IMR-90 (cell line): ENCODE results near the gene ELMO1. TPM values are rescaled to one million over a fixed set of nuclear protein-coding genes. Genes with fewer than 3 reads are reported as not detected.

Experiments
- ATAC-seq: fragments of 200-7000 bp; cut with Tn5 transposase; 2 replicates; pipeline ENCODE4 v1.9.1; 2020; ENCODE audit warnings: low read depth, mild to moderate bottlenecking, moderate library complexity
- BruUV-seq: library from RNA; stranded (reverse); fragments of 400-500 nt; replicated peaks from 2 replicates; lab custom pipeline; 2021; lab: Mats Ljungman, UMichigan
- CTCF ChIA-PET: fragments of 300-600 bp; formaldehyde crosslinking; extraction: SDS; loops from one replicate; lab custom pipeline; 2021; ENCODE audit warnings: antibody characterized with exemption; lab: Yijun Ruan, JAX
- POLR2A ChIA-PET: fragments of 300-600 bp; sonication (Branson Sonifier 250); formaldehyde crosslinking; loops from one replicate; lab custom pipeline; 2022; ENCODE audit warnings: antibody characterized with exemption; ENCODE audit not compliant: unreplicated experiment; lab: Charles Lee
- DNase-seq: peaks from one replicate; pipeline ENCODE4 v3.0.0; 2013
- H2AFZ ChIP-seq: replicated peaks from 2 replicates; pipeline ENCODE3; 2013; ENCODE audit warnings: low read length, mild to moderate bottlenecking; ENCODE audit not compliant: poor library complexity
- H2AK5ac ChIP-seq: 2 replicates; pipeline ENCODE4 v1.6.1; 2013; ENCODE audit warnings: low read depth, low read length, inconsistent platforms
- H2AK9ac ChIP-seq: replicated peaks from 2 replicates; pipeline ENCODE3; 2013; ENCODE audit warnings: mild to moderate bottlenecking, low read depth, low read length, moderate library complexity; ENCODE audit not compliant: poor library complexity
- H2BK120ac ChIP-seq: 2 replicates; pipeline ENCODE4 v1.6.1; 2013; ENCODE audit warnings: low read depth, low read length, inconsistent platforms
- H2BK15ac ChIP-seq: 3 replicates; pipeline ENCODE4 v1.6.1; 2013; ENCODE audit warnings: low read depth, low read length, inconsistent platforms
- H2BK20ac ChIP-seq: 2 replicates; pipeline ENCODE4 v1.6.1; 2013; ENCODE audit warnings: low read depth, mild to moderate bottlenecking, inconsistent platforms, low read length, moderate library complexity
- H2BK5ac ChIP-seq: 2 replicates; pipeline ENCODE4 v1.6.1; 2013; ENCODE audit warnings: mild to moderate bottlenecking, low read depth, low read length, inconsistent platforms; ENCODE audit not compliant: poor library complexity, severe bottlenecking
- H3K14ac ChIP-seq: replicated peaks from 2 replicates; pipeline ENCODE4 v1.6.1; 2013; ENCODE audit warnings: low read depth, low read length, inconsistent platforms
- H3K18ac ChIP-seq: 2 replicates; pipeline ENCODE4 v1.6.1; 2013; ENCODE audit warnings: low read depth, low read length, control low read depth
- H3K23ac ChIP-seq: 2 replicates; pipeline ENCODE4 v1.6.1; 2013; ENCODE audit warnings: low read depth, low read length, inconsistent platforms
- H3K27ac ChIP-seq: 2 replicates; pipeline ENCODE4 v1.5.1; 2013; ENCODE audit warnings: mild to moderate bottlenecking, control low read depth, low read length; ENCODE audit not compliant: insufficient read depth
- H3K27me3 ChIP-seq: 2 replicates; pipeline ENCODE4 v1.6.1; 2013; ENCODE audit warnings: low read length; ENCODE audit not compliant: control insufficient read depth, insufficient read depth
- H3K36me3 ChIP-seq: 2 replicates; pipeline ENCODE4 v1.6.1; 2013; ENCODE audit warnings: low read length, mixed read lengths; ENCODE audit not compliant: control insufficient read depth, insufficient read depth
- H3K4ac ChIP-seq: 2 replicates; pipeline ENCODE4 v1.6.1; 2013; ENCODE audit warnings: low read depth, low read length, inconsistent platforms
- H3K4me1 ChIP-seq: 2 replicates; pipeline ENCODE4 v1.6.1; 2013; ENCODE audit warnings: low read length, mixed read lengths; ENCODE audit not compliant: control insufficient read depth, insufficient read depth
- H3K4me2 ChIP-seq: 2 replicates; pipeline ENCODE4 v1.6.1; 2013; ENCODE audit warnings: low read depth, mild to moderate bottlenecking, control low read depth, low read length, moderate library complexity
- H3K4me3 ChIP-seq: 2 replicates; pipeline ENCODE4 v1.5.1; 2013; ENCODE audit warnings: low read depth, mild to moderate bottlenecking, control low read depth, low read length, moderate library complexity; ENCODE audit not compliant: insufficient read depth
- H3K56ac ChIP-seq: 2 replicates; pipeline ENCODE4 v1.6.1; 2013; ENCODE audit warnings: low read length, inconsistent platforms; ENCODE audit not compliant: insufficient read depth; ENCODE audit errors: extremely low read depth
- H3K79me1 ChIP-seq, 2 experiments: 2 replicates each; pipeline ENCODE4 v1.6.1; 2013; ENCODE audit warnings: low read length in 2 of 2, inconsistent platforms in 1 of 2, low read depth in 1 of 2
- H3K9ac ChIP-seq: 2 replicates; pipeline ENCODE4 v1.6.1; 2013; ENCODE audit warnings: low read depth, low read length, control low read depth
- H3K9me1 ChIP-seq: 2 replicates; pipeline ENCODE4 v1.6.1; 2013; ENCODE audit warnings: low read length, inconsistent platforms; ENCODE audit not compliant: insufficient read depth
- H3K9me3 ChIP-seq: 2 replicates; pipeline ENCODE4 v1.6.1; 2013; ENCODE audit warnings: low read length; ENCODE audit not compliant: control insufficient read depth, insufficient read depth
- H4K20me1 ChIP-seq: 2 replicates; pipeline ENCODE4 v1.6.1; 2013; ENCODE audit warnings: low read length, inconsistent platforms; ENCODE audit not compliant: insufficient read depth
- H4K5ac ChIP-seq: 2 replicates; pipeline ENCODE4 v1.6.1; 2013; ENCODE audit warnings: mild to moderate bottlenecking, low read depth, low read length, control low read depth
- H4K8ac ChIP-seq, 2 experiments: 2 replicates each; pipeline ENCODE4 v1.6.1; 2013; ENCODE audit warnings: low read depth in 2 of 2, low read length in 2 of 2, control low read depth in 1 of 2, inconsistent platforms in 1 of 2
- H4K91ac ChIP-seq: 2 replicates; pipeline ENCODE4 v1.6.1; 2013; ENCODE audit warnings: low read depth, low read length, inconsistent platforms; ENCODE audit not compliant: insufficient read depth
- MAFK ChIP-seq: IDR thresholded peaks from 2 replicates; pipeline ENCODE4 v1.6.1; 2012; ENCODE audit warnings: low read depth, low read length, improper control_type of control experiment
- MAZ ChIP-seq: IDR thresholded peaks from 2 replicates; pipeline ENCODE4 v1.6.1; 2012; ENCODE audit warnings: low read depth, mild to moderate bottlenecking, low read length, improper control_type of control experiment, moderate library complexity, borderline replicate concordance
- whole genome bisulfite sequencing, 2 experiments: methylation state at CpG; one replicate each; pipeline versions ENCODE4 v1.1.5 to v1.1.7; 2013; ENCODE audit warnings: missing lambda C conversion rate in 2 of 2; ENCODE audit not compliant: insufficient read length in 1 of 2; ENCODE audit errors: extremely low coverage in 2 of 2; 5-methylcytosine and 5-hydroxymethylcytosine counted together
- dilution Hi-C: fragments of 300-500 bp; cut with HindIII; formaldehyde crosslinking; loops from one replicate; pipeline ENCODE4 v1.14.3; 2018; ENCODE audit warnings: low sequenced_read_pairs; ENCODE audit not compliant: unreplicated experiment
- in situ Hi-C: fragments of 300-500 bp; cut with MboI; formaldehyde crosslinking; loops from 3 replicates; pipeline ENCODE4 v1.14.3; 2019; ENCODE audit warnings: low sequenced_read_pairs, inconsistent platforms, mixed read lengths
- intact Hi-C: fragments of 100-400 bp; cut with micrococcal nuclease; formaldehyde crosslinking; loops from 2 replicates; pipeline ENCODE4 v1.10.0; 2022
- polyA plus RNA-seq, 3 experiments: library from polyadenylated mRNA; depleted of rRNA; stranded (reverse); fragments of >200 nt; gene quantifications; 2 replicates each; pipeline ENCODE4 v1.2.3, GENCODE V29; 2012; ENCODE audit warnings: low replicate concordance in 1 of 3
- total RNA-seq: library from RNA; depleted of rRNA; stranded (reverse); fragments of >200 nt; gene quantifications from 2 replicates; pipeline ENCODE4 v1.2.3, GENCODE V29; 2012

Gene ELMO1
- total and polyA plus RNA-seq, 2 of the 4 experiments (the other 2 are of a cell fraction), result 0.03 TPM; not detected in 1

GRCh38 chr7:37416378-37417106, 32.1 kb downstream of the ELMO1 start:
- H3K4me3 ChIP-seq, result no peak overlapping the region
- no peaks in the 10 kb centered on the region for H3K9me1 ChIP-seq
- no TSS peak for BruUV-seq
- no peak overlapping the region for H2BK5ac ChIP-seq
- no peak overlapping the region for H3K14ac ChIP-seq
- no peak overlapping the region for H2BK15ac ChIP-seq
- no peak overlapping the region for H3K4ac ChIP-seq
- H3K9ac ChIP-seq, result no peak overlapping the region
- CTCF ChIA-PET, result no interaction called here
- intact Hi-C loops (no loop called here), dilution Hi-C loops (no loop called here), in situ Hi-C loops (no loop called here)
- H3K9me3 ChIP-seq, result peaks cover 12% of the 10 kb centered on the region; the same call in 1 of the 2 replicates
- H3K36me3 ChIP-seq, result no peaks in the 10 kb centered on the region
- H2AK5ac ChIP-seq, result no peak overlapping the region
- no peaks in the 10 kb centered on the region for H3K4me1 ChIP-seq
- H2AFZ ChIP-seq, result no peak overlapping the region
- TF ChIP-seq MAFK (no peak), MAZ (no peak)
- POLR2A ChIA-PET, result no interaction called here
- ATAC-seq, result no peak
- H2BK120ac ChIP-seq, result no peak overlapping the region
- H3K79me1 ChIP-seq, result no peaks in the 10 kb centered on the region
- DNase-seq, result no peak
- no peaks in the 10 kb centered on the region for H3K27me3 ChIP-seq
- no peak overlapping the region for H4K91ac ChIP-seq
- no peak overlapping the region for H3K23ac ChIP-seq
- H4K8ac ChIP-seq, result no peak overlapping the region
- H3K18ac ChIP-seq, result no peak overlapping the region
- no peak overlapping the region for H4K5ac ChIP-seq
- H4K20me1 ChIP-seq, result no peaks in the 10 kb centered on the region
- no peak overlapping the region for H2AK9ac ChIP-seq
- no peak overlapping the region for H2BK20ac ChIP-seq
- no CpG with 5 or more reads among the region's 6 CpGs for WGBS, 2 experiments
- H3K56ac ChIP-seq, result no peak overlapping the region
- H3K27ac ChIP-seq, result no peak overlapping the region
- no peak overlapping the region for H3K4me2 ChIP-seq
